ENCODE data around the gene SUMO1. TPM values are rescaled to one million over a fixed set of nuclear protein-coding genes. Genes with fewer than 3 reads are reported as not detected.

SUMO1 gene
- total RNA-seq, 1 experiment from 2014 or later, result 100 TPM

DNA sequence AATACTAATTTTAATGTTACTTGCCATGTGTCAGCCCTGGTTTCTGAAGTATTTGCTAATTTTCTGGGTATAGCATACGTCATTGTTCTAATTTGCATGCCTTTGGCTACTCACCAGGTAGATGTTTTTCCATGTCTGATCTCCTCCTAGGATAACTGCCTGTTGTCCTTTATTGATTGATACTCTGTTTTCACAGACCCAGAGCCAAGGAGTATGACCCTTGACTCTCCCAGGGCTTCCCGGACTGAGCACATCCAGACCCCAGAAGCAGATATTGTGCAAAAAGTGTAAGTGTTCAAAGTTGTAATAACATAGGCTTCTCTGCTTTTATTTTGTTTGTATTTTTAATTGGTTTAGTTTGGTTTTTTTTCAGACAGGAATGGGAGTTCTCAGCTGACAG, 53.8 kb downstream of the SUMO1 start:
- TF ChIP-seq, protein P1, sequence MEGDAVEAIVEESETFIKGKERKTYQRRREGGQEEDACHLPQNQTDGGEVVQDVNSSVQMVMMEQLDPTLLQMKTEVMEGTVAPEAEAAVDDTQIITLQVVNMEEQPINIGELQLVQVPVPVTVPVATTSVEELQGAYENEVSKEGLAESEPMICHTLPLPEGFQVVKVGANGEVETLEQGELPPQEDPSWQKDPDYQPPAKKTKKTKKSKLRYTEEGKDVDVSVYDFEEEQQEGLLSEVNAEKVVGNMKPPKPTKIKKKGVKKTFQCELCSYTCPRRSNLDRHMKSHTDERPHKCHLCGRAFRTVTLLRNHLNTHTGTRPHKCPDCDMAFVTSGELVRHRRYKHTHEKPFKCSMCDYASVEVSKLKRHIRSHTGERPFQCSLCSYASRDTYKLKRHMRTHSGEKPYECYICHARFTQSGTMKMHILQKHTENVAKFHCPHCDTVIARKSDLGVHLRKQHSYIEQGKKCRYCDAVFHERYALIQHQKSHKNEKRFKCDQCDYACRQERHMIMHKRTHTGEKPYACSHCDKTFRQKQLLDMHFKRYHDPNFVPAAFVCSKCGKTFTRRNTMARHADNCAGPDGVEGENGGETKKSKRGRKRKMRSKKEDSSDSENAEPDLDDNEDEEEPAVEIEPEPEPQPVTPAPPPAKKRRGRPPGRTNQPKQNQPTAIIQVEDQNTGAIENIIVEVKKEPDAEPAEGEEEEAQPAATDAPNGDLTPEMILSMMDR (conservative IDR thresholded peaks at IDR 0.05), result no peak
- no peak for TF ChIP-seq EZH2 (IDR thresholded peaks at IDR 0.05; ENCODE audit: low read depth)
- Histone ChIP-seq H3K4me1 (replicated peaks; ENCODE audit: insufficient read depth) (peaks cover 11% of the 10 kb centered on the region; the same call in 1 of the 2 replicates), H3K27me3 (ENCODE audit: insufficient read depth, low read depth) (no peaks in the 10 kb centered on the region), H3K27ac (no peak overlapping the region), H3F3A (ENCODE audit: insufficient read depth, low read depth) (0 out of 2 replicates have a peak, but pooled peaks cover 6% of the 10 kb centered on the region), H3K36me3 (ENCODE audit: low read depth) (no peaks in the 10 kb centered on the region), H3K4me2 (no peak overlapping the region), H3K9me2 (ENCODE audit: insufficient read depth) (no peaks in the 10 kb centered on the region), H3K79me2 (ENCODE audit: low read depth) (no peaks in the 10 kb centered on the region), H3K9me3 (ENCODE audit: insufficient read depth, low read depth) (no peaks in the 10 kb centered on the region), H2AFZ (no peak overlapping the region), H4K20me1 (ENCODE audit: insufficient read depth) (no peaks in the 10 kb centered on the region), H3K4me3 (no peak overlapping the region)
- BruUV-seq (replicated peaks), result no TSS peak
- ChIA-PET CTCF (no interaction called here), POLR2A (ENCODE audit: unreplicated experiment) (no interaction called here)
- no peak for DNase-seq
- intact Hi-C loops (cut with micrococcal nuclease; ENCODE audit: unreplicated experiment), result no loop called here

DNA sequence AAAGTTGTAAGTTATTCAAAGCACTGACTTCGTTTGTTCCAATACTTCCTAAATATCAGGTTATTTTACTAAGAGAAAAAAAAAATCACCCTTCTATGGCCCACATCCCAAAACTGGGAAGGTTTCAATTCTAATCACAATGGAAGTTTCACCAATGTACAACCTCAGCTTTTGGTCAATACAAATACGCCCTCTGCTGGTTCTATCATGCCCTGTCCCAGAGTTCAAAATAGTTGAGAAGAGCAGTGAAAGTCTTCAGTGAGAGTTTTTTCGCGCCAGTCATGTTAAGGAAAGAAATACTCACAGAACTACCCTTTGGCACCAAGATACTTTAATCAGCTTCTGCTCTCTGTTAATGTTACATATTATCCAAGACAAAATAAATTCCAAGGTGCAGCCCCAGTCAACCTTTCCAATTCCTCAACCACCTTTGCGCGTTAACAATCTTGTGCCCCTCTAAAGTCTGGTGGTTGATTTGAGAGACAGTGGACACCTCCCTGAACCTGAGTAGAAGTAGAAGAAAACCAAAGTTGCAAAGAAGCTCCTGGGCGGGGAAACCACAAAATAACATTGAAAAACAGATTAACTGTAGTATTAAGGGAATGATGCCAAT, 59.9 kb downstream of the SUMO1 start:
- H3F3A ChIP-seq (ENCODE audit: insufficient read depth, low read depth), result no peaks in the 10 kb centered on the region
- no peaks in the 10 kb centered on the region for H3K9me3 ChIP-seq (ENCODE audit: insufficient read depth, low read depth)
- no peak overlapping the region for H2AFZ ChIP-seq
- no peak overlapping the region for H3K4me3 ChIP-seq
- intact Hi-C loops (cut with micrococcal nuclease; ENCODE audit: unreplicated experiment), result loop anchor here (1.0 to 5.0 kb wide), 4 partner anchors 146 to 996 kb away; partner anchors contain the start of genes CASP10 and FZD7
- ChIA-PET POLR2A (ENCODE audit: unreplicated experiment) (interaction anchor here (0.7 kb wide), 1 partner anchor 456 kb away, joined by 3 read pairs; no protein-coding TSS in a partner anchor), CTCF (interaction anchor here (0.9 kb wide), 1 partner anchor 318 kb away, joined by 3 read pairs; no protein-coding TSS in a partner anchor)
- no TSS peak for BruUV-seq (replicated peaks)
- TF ChIP-seq EZH2 (IDR thresholded peaks at IDR 0.05; ENCODE audit: low read depth), result no peak
- TF ChIP-seq, protein P1 (conservative IDR thresholded peaks at IDR 0.05), result peak; percentile 84
- no peaks in the 10 kb centered on the region for H3K27me3 ChIP-seq (ENCODE audit: insufficient read depth, low read depth)
- no peaks in the 10 kb centered on the region for H3K4me1 ChIP-seq (replicated peaks; ENCODE audit: insufficient read depth)
- no peak overlapping the region for H3K4me2 ChIP-seq
- no peak overlapping the region for H3K27ac ChIP-seq
- no peaks in the 10 kb centered on the region for H3K36me3 ChIP-seq (ENCODE audit: low read depth)
- H4K20me1 ChIP-seq (ENCODE audit: insufficient read depth), result no peaks in the 10 kb centered on the region
- no peaks in the 10 kb centered on the region for H3K9me2 ChIP-seq (ENCODE audit: insufficient read depth)
- DNase-seq, result peak in 1 of 2 experiments; percentile 29
- H3K79me2 ChIP-seq (ENCODE audit: low read depth), result no peaks in the 10 kb centered on the region

DNA sequence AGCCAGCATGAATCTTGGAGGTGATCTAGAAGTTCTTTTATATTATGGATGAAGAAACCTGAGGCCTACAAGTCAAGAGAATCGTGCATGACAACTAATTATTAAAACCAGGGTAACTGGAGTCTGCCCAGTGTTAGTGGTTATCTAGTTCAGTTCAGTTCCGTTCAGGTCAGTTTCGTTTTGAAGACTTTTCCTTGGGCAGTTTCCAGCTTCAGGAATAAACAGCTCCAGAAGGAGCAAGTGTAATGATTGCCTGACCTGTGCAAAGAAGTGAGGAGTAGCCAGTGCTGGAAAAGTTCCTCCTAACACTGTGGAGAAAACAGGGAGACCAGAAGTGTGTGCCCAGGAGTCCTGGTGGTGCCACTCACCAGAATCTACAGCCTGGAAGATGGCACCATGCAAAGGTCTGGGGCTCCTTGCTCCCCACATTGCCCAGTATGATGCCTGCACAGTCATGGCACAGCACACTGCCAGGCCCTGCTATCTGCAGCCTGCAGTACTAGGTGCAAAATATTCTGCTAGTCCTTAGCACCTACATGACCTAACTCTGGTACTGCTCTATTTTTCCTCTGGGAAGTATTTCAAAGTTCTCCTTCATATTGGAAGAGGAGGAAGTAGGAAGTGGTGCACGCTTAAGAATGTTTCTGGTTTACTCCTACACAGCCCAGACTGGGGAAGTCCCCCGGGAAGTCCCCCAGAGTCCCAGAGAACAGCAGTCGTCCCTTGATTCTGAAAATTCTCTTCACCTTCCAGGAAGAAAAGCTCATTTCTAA, 65.8 kb downstream of the SUMO1 start:
- intact Hi-C loops (cut with micrococcal nuclease; ENCODE audit: unreplicated experiment), result no loop called here
- BruUV-seq (replicated peaks), result no TSS peak
- H2AFZ ChIP-seq, result no peak overlapping the region

More for the DNA sequence above, 65.8 kb downstream of the SUMO1 start:
- Histone ChIP-seq H3K27me3 (ENCODE audit: insufficient read depth, low read depth) (no peaks in the 10 kb centered on the region), H4K20me1 (ENCODE audit: insufficient read depth) (no peaks in the 10 kb centered on the region), H3K9me2 (ENCODE audit: insufficient read depth) (no peaks in the 10 kb centered on the region), H3K4me2 (no peak overlapping the region), H3K4me1 (replicated peaks; ENCODE audit: insufficient read depth) (no peaks in the 10 kb centered on the region), H3K4me3 (no peak overlapping the region), H3K27ac (no peak overlapping the region), H3F3A (ENCODE audit: insufficient read depth, low read depth) (no peaks in the 10 kb centered on the region), H3K36me3 (ENCODE audit: low read depth) (no peaks in the 10 kb centered on the region), H3K9me3 (ENCODE audit: insufficient read depth, low read depth) (no peaks in the 10 kb centered on the region), H3K79me2 (ENCODE audit: low read depth) (no peaks in the 10 kb centered on the region)
- POLR2A ChIA-PET (ENCODE audit: unreplicated experiment), result no interaction called here
- TF ChIP-seq, protein P1 (conservative IDR thresholded peaks at IDR 0.05), result no peak
- no peak for TF ChIP-seq EZH2 (IDR thresholded peaks at IDR 0.05; ENCODE audit: low read depth)
- no peak for DNase-seq
- CTCF ChIA-PET, result no interaction called here
